ENCODE data around the gene OSBPL6. TPM values are rescaled to one million over a fixed set of nuclear protein-coding genes. Genes with fewer than 3 reads are reported as not detected.

Gene OSBPL6
- polyA plus RNA-seq, 1 donor (not counting 4 experiments of a cell fraction or from before 2014, with no cell fraction given), result 11.6 TPM

DNA sequence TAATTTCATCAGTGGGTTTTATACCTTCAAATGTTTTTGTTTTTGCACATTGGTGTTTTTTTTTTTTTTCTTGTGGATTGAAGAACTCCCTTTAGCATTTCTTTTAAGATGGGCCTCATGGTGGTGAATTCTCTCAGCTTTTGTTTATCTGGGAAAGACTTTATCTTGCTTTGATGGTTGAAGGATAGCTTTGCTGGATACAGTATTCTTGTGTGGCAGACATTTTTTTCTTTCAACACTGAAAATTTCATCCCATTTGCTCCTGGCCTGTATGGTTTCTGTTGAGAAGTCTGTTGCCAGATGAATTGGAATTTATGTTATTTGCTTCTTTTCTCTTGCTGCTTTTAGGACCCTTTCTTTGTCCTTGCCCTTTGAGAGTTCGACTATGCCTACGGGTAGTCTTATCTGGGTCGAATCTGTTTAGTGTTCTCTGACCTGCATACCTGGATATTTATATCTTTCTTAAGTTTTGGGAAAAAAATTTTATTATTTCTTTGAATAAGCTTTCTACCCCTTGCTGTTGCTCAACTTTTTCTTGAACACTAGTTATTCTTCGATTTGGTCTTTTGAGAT is 231.0 kb downstream of the OSBPL6 start:
- H3K4me3 ChIP-seq (ENCODE audit: control insufficient read depth in 2 of 3, extremely low read depth in 1 of 3, insufficient read depth in 2 of 3, low read depth in 1 of 3, low read length in 3 of 3), result no peak overlapping the region
- FAIRE-seq (no peak), DNase-seq (ENCODE audit: low read depth, low spot score) (no peak)
- H3K9ac ChIP-seq (ENCODE audit: control insufficient read depth, extremely low read depth, insufficient read depth, low read length), result no peak overlapping the region
- peaks cover 3 to 23% of the 10 kb centered on the region in 2 experiments for H3K36me3 ChIP-seq (ENCODE audit: control insufficient read depth in 2 of 2, extremely low read depth in 1 of 2, insufficient read depth in 2 of 2, low read length in 2 of 2)
- peaks cover 11% of the 10 kb centered on the region for H3K4me1 ChIP-seq (ENCODE audit: control insufficient read depth, extremely low read depth, insufficient read depth, low read length)
- no peak overlapping the region for H3K4me2 ChIP-seq (ENCODE audit: control insufficient read depth, extremely low read depth, insufficient read depth, low read depth, low read length)
- H4K20me1 ChIP-seq (ENCODE audit: control insufficient read depth, extremely low read depth, insufficient read depth, low read length), result no peaks in the 10 kb centered on the region
- H3K9me3 ChIP-seq (ENCODE audit: control insufficient read depth, low read depth, low read length), result no peaks in the 10 kb centered on the region
- H3K9me1 ChIP-seq (ENCODE audit: control insufficient read depth, extremely low read depth, insufficient read depth, low read length), result peaks cover 2% of the 10 kb centered on the region
- no peak overlapping the region for H2AFZ ChIP-seq (ENCODE audit: control insufficient read depth, low read length)
- no peak overlapping the region for H3K27ac ChIP-seq (ENCODE audit: control insufficient read depth, insufficient read depth, low read length)
- no peak for TF ChIP-seq EZH2 (IDR thresholded peaks at IDR 0.05; ENCODE audit: low read length)
- TF ChIP-seq, protein P1, sequence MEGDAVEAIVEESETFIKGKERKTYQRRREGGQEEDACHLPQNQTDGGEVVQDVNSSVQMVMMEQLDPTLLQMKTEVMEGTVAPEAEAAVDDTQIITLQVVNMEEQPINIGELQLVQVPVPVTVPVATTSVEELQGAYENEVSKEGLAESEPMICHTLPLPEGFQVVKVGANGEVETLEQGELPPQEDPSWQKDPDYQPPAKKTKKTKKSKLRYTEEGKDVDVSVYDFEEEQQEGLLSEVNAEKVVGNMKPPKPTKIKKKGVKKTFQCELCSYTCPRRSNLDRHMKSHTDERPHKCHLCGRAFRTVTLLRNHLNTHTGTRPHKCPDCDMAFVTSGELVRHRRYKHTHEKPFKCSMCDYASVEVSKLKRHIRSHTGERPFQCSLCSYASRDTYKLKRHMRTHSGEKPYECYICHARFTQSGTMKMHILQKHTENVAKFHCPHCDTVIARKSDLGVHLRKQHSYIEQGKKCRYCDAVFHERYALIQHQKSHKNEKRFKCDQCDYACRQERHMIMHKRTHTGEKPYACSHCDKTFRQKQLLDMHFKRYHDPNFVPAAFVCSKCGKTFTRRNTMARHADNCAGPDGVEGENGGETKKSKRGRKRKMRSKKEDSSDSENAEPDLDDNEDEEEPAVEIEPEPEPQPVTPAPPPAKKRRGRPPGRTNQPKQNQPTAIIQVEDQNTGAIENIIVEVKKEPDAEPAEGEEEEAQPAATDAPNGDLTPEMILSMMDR (optimal IDR thresholded peaks at IDR 0.05 in 1 of 3, IDR thresholded peaks at IDR 0.05 in 1 of 3, conservative IDR thresholded peaks at IDR 0.05 in 1 of 3; ENCODE audit: extremely low read depth in 1 of 3, insufficient read depth in 2 of 3, low read length in 3 of 3), result no peak
- peaks cover 8% of the 10 kb centered on the region for H3K79me2 ChIP-seq (ENCODE audit: control insufficient read depth, insufficient read depth, low read length)
- no peaks in the 10 kb centered on the region for H3K27me3 ChIP-seq (ENCODE audit: control insufficient read depth, extremely low read depth, insufficient read depth, low read length)
- dilution Hi-C loops (cut with MboI; ENCODE audit: extremely low pct_ligation_motif_present, low sequenced_read_pairs), result no loop called here

- dilution Hi-C loops (cut with MboI; ENCODE audit: extremely low pct_ligation_motif_present, low sequenced_read_pairs), result no loop called here
- no peak overlapping the region for H3K9ac ChIP-seq (ENCODE audit: control insufficient read depth, extremely low read depth, insufficient read depth, low read length)
- H3K27ac ChIP-seq (ENCODE audit: control insufficient read depth, insufficient read depth, low read length), result no peak overlapping the region
- no peaks in the 10 kb centered on the region for H3K9me3 ChIP-seq (ENCODE audit: control insufficient read depth, low read depth, low read length)
- peaks cover 8% of the 10 kb centered on the region for H3K79me2 ChIP-seq (ENCODE audit: control insufficient read depth, insufficient read depth, low read length)
- H3K4me1 ChIP-seq (ENCODE audit: control insufficient read depth, extremely low read depth, insufficient read depth, low read length), result peaks cover 10% of the 10 kb centered on the region
- H4K20me1 ChIP-seq (ENCODE audit: control insufficient read depth, extremely low read depth, insufficient read depth, low read length), result no peaks in the 10 kb centered on the region
- no peak overlapping the region for H3K4me2 ChIP-seq (ENCODE audit: control insufficient read depth, extremely low read depth, insufficient read depth, low read depth, low read length)
- DNase-seq (ENCODE audit: low read depth, low spot score) (no peak), FAIRE-seq (no peak)
- peaks cover 2% of the 10 kb centered on the region for H3K9me1 ChIP-seq (ENCODE audit: control insufficient read depth, extremely low read depth, insufficient read depth, low read length)
- H3K36me3 ChIP-seq (ENCODE audit: control insufficient read depth in 2 of 2, extremely low read depth in 1 of 2, insufficient read depth in 2 of 2, low read length in 2 of 2), result peaks cover 4 to 20% of the 10 kb centered on the region in 2 experiments
- H3K27me3 ChIP-seq (ENCODE audit: control insufficient read depth, extremely low read depth, insufficient read depth, low read length), result no peaks in the 10 kb centered on the region
- TF ChIP-seq, protein P1 (optimal IDR thresholded peaks at IDR 0.05 in 1 of 3, IDR thresholded peaks at IDR 0.05 in 1 of 3, conservative IDR thresholded peaks at IDR 0.05 in 1 of 3; ENCODE audit: extremely low read depth in 1 of 3, insufficient read depth in 2 of 3, low read length in 3 of 3), result no peak
- TF ChIP-seq EZH2 (IDR thresholded peaks at IDR 0.05; ENCODE audit: low read length), result no peak
- H3K4me3 ChIP-seq (ENCODE audit: control insufficient read depth in 2 of 3, extremely low read depth in 1 of 3, insufficient read depth in 2 of 3, low read depth in 1 of 3, low read length in 3 of 3), result no peak overlapping the region
- no peak overlapping the region for H2AFZ ChIP-seq (ENCODE audit: control insufficient read depth, low read length)
Measured at GRCh38 chr2:178426388-178426787, 232.1 kb downstream of the OSBPL6 start.

Measured in keratinocyte (primary cell).